ENCODE results near the gene PTS. TPM values are rescaled to one million over a fixed set of nuclear protein-coding genes. Genes with fewer than 3 reads are reported as not detected.

Gene PTS
- total RNA-seq, 1 experiment from 2014 or later = 26.7 TPM

- TF ChIP-seq AFF4 (CRISPR knock-in tag; IDR thresholded peaks at IDR 0.05; ENCODE audit: borderline replicate concordance) = no peak
- TF ChIP-seq NR2C2 (CRISPR knock-in tag; IDR thresholded peaks at IDR 0.05) = no peak
- TF ChIP-seq NFE2L1 (CRISPR knock-in tag; IDR thresholded peaks at IDR 0.05) = no peak
- no peak for TF ChIP-seq TCF7 (CRISPR knock-in tag; IDR thresholded peaks at IDR 0.05; ENCODE audit: low read depth)
- TF ChIP-seq ETV6 (CRISPR knock-in tag; IDR thresholded peaks at IDR 0.05) = no peak
- TF ChIP-seq NFATC4 (CRISPR knock-in tag; IDR thresholded peaks at IDR 0.05) = no peak
Observed at GRCh38 chr11:112211536-112211935, 14.7 kb upstream of the PTS start (continued).

GRCh38 chr11:112212290-112212689, 13.9 kb upstream of the PTS start:
- Mint-ChIP-seq H3K4me3 (no peak overlapping the region), H3K27ac (no peak overlapping the region), H3K27me3 (ENCODE audit: low read depth) (peaks cover 16% of the 10 kb centered on the region), H3K4me1 (no peaks in the 10 kb centered on the region), H3K36me3 (no peaks in the 10 kb centered on the region), H3K9me3 (no peaks in the 10 kb centered on the region)
- ChIA-PET CTCF (interaction anchor here (1.1 kb wide), 1 partner anchor 68 kb away, joined by 3 read pairs; no protein-coding TSS in a partner anchor), POLR2A (no interaction called here)
- DNase-seq (ENCODE audit: low spot score) (no peak), ATAC-seq (no peak)
- TF ChIP-seq ZNF281 (CRISPR knock-in tag; IDR thresholded peaks at IDR 0.05) = no peak
- TF ChIP-seq TP53 (CRISPR knock-in tag; IDR thresholded peaks at IDR 0.05) = no peak
- no peak for TF ChIP-seq ZNF416 (CRISPR knock-in tag; IDR thresholded peaks at IDR 0.05)
- no peak for TF ChIP-seq E2F4 (CRISPR knock-in tag; IDR thresholded peaks at IDR 0.05; ENCODE audit: borderline replicate concordance, low read depth)
- no peak for TF ChIP-seq NR2C2 (CRISPR knock-in tag; IDR thresholded peaks at IDR 0.05)
- TF ChIP-seq SMAD3 (CRISPR knock-in tag; IDR thresholded peaks at IDR 0.05; ENCODE audit: borderline replicate concordance) = no peak
- TF ChIP-seq SP1 (CRISPR knock-in tag; conservative IDR thresholded peaks at IDR 0.05) = no peak
- TF ChIP-seq PRRX2 (CRISPR knock-in tag; IDR thresholded peaks at IDR 0.05) = no peak
- no peak for TF ChIP-seq OVOL2 (CRISPR knock-in tag; IDR thresholded peaks at IDR 0.05; ENCODE audit: borderline replicate concordance)
- no peak for TF ChIP-seq ATF6 (CRISPR knock-in tag; IDR thresholded peaks at IDR 0.05)
- TF ChIP-seq STAT6 (CRISPR knock-in tag; conservative IDR thresholded peaks at IDR 0.05; ENCODE audit: low read depth) = no peak
- TF ChIP-seq ZBTB43 (CRISPR knock-in tag; IDR thresholded peaks at IDR 0.05) = no peak
- no peak for TF ChIP-seq CREB1 (CRISPR knock-in tag; IDR thresholded peaks at IDR 0.05)
- TF ChIP-seq ZNF423 (CRISPR knock-in tag; IDR thresholded peaks at IDR 0.05) = no peak
- no peak for TF ChIP-seq FOXP1 (CRISPR knock-in tag; IDR thresholded peaks at IDR 0.05; ENCODE audit: borderline replicate concordance)
- TF ChIP-seq AR (CRISPR knock-in tag; IDR thresholded peaks at IDR 0.05) = no peak
